GM19025 (cell line): ENCODE data around the gene SLF2.
A peak's percentile ranks its signal among the peaks of the same experiment; 100 is the strongest.

ENCODE experiments used
- ATAC-seq: cut with Tn5 transposase; IDR thresholded peaks from one replicate; pipeline ENCODE4 v1.9.1; 2021; ENCODE audit warnings: mild to moderate bottlenecking, low read depth, moderate library complexity; ENCODE audit not compliant: unreplicated experiment

Gene SLF2

DNA sequence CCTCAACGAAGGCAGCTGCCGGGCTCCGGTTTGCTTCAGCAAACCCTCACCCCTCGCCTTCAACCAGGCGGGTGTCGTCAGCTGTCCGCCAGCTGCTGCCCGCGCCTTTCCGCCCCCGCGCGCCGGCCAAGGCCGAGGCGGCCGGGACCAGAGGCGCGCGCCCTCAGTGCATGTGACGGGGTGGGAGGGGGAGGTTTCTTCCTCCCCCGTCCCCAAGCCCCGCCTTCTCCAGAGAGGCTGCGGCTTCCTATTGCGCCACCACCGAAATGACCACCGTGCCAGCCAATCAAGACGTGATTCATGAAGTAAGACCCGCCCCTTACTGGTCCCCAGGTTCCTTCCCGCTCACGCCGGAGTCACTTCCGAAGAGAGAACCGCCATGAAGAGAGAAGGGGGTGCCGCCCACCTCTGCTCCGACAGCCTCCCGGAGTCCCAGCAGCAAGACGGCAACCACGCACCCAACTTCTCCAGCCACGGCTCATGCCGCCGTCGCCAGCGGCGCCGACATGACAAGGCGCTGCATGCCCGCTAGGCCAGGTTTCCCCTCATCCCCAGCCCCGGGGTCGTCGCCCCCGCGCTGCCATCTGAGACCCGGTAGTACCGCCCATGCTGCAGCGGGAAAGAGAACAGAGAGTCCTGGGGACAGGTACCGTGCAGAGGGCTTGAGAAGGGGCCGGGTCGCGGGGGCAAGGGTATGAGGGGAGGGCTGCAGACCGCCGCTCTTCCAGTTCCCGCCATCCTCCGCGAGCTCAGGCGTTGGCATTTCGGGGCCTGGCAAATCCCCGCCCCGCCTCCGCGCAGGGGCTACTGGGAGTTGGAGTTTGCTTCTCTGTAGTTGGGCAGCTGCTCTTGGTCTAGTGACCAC, at the start of gene SLF2:
SLF2 (plus strand) TSS at position 359 of the 865 bp plus-strand sequence; CDS start at position 507, 148 bp downstream.
- peak; percentile 95 for ATAC-seq

DNA sequence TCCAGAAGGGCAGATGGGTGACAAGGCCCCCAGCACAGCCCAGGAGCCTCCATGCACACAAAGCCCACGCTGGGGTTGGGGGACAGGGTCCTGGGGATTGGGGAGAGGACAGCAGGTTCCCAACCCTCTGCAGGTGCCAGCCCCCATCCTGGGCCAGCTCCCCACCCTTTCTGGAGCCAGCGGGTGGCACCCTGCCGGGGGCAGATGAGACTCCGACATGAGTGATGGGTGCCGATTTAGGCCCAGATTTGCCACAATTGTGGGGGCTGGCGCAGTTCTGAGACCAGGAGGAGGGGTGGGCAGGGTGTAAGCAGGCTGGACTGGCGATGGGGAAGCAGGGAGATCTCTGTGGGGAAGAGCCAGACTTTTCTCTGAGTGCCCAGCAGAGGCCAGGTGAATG, 49.3 kb upstream of the SLF2 start:
- ATAC-seq: no peak

GRCh38 chr10:100864036-100864885, 48.5 kb upstream of the SLF2 start:
- ATAC-seq: no peak

DNA sequence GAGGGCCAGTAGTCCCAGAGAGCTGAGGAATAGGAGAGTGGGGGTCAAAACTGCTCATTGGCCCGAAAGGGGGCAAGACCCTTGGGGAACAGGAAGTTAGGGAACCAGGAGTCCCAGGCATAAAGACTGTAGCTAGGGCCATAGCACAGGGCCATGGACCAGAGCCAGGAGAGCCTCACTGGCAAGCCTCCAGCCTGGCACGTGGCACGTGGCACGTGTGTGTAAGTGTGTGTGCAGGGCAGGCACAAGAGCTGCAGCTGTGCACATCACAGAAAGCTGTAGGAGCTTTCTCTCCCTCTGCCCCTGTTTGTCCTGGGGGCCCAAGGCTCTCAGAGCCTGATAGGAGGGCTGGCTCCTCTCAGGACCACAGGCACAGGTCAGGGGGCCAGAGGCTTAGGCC, 47.8 kb upstream of the SLF2 start:
- ATAC-seq: no peak

DNA sequence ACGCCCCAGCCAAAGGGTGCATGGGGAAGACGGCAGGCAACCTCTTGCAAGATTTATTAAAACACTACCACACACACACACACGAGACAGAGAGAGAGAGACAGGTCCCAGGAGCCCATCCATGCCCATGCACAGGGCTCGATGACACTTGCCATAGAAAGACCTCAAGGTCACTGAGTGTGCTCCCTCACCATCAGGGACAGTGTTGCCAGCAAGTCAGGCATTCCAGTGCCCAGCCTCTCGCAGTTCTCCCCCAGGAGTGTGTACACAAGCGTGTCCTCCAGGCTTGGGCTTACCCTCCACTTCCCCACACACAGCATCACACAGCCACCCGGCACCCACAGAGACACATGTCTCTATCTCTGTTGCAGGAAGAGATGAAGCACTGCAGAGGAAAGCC, 46.8 kb upstream of the SLF2 start:
- no peak for ATAC-seq

DNA sequence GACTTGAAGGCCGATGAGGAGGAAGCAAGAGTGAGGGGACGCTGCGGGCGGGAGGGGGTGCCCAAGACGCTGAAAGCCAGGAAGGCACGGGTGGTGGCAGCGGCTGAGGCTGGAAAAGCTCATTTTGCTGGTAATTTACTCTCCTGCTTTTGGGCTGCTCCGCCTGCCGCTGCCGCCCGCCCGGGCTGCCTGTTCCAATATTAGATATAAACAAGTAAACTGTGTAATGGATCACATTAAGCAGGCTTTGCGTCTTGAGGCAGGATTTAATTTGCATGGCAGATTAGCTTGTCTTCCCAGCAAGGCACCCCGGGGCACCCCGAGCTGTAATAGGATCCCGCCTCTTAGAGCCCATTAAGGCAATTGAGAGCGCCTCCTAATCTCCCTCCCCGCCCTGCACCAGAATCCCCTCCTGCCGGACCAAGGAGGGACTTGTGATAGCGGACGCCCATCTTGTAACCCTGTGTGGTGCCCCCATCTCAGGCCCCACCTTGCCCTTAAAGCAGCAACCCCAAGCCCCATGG, 46.1 kb upstream of the SLF2 start:
- no peak for ATAC-seq

GRCh38 chr10:100867261-100867963, 45.4 kb upstream of the SLF2 start:
- ATAC-seq: no peak

DNA sequence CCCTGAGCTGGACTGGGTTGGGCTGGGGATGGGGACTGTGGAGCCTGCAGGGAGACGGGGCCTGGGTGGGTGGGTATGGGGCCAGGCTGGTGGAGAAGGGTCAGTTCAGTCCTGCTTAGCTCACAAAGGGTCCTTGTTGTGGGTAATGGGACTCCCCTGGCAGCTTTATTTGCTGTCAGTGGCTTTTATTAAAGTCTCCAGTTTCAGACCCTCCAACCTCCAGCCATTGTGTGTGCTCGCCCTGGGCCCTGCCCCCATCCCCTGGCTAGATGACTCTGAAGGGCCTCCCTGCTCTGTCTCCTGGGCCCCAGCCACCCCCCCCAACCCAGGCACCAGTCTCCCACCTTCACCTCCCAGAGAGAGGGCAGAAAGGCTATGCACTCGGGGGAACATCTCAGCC, 44.4 kb upstream of the SLF2 start:
- no peak for ATAC-seq

GRCh38 chr10:100869399-100869798, 43.4 kb upstream of the SLF2 start:
- ATAC-seq: no peak

GRCh38 chr10:100872034-100872791, 40.5 kb upstream of the SLF2 start:
- no peak for ATAC-seq

- ATAC-seq: no peak
Measured at GRCh38 chr10:100873146-100873826, 39.5 kb upstream of the SLF2 start.

GRCh38 chr10:100873827-100874326, 38.9 kb upstream of the SLF2 start:
- no peak for ATAC-seq

DNA sequence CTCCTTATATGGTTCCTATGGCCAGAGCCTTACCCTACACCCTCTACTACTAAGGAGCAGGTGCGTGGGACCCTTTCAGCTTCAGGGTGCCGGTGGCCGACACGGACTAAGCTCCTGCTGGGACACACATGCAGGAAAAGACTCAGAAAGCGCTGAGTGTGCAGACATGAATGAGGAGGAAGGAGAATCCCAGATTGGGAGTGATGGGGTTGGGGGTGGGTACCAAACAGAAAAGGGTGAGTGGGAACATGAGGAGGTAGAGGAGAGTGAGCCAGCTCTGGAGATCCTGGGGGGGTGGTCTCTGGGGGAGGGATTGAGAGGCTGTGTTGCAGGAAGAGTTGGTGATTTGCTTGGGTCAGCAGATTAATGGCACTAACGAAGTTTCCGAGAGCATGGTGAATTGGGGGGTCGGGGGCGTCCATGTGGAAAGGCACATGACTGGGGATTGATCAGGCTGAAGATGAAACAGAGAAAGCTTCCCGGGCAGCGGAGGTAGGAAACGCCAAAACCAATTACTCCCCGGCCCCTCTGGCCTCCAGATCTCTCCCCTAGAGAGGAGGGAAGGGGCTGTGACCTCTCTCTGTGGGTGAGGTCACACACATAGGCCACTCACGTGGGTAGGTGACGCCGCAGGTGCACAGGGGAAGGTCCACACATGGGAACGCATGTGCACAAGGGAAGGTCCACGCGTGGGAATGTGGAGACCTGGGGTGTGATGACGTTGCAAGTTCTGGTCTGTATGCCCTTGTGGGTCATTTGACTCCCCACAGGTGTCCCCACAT, 37.9 kb upstream of the SLF2 start:
- no peak for ATAC-seq

- ATAC-seq: no peak
Measured at GRCh38 chr10:100875484-100876166, 37.1 kb upstream of the SLF2 start.

DNA sequence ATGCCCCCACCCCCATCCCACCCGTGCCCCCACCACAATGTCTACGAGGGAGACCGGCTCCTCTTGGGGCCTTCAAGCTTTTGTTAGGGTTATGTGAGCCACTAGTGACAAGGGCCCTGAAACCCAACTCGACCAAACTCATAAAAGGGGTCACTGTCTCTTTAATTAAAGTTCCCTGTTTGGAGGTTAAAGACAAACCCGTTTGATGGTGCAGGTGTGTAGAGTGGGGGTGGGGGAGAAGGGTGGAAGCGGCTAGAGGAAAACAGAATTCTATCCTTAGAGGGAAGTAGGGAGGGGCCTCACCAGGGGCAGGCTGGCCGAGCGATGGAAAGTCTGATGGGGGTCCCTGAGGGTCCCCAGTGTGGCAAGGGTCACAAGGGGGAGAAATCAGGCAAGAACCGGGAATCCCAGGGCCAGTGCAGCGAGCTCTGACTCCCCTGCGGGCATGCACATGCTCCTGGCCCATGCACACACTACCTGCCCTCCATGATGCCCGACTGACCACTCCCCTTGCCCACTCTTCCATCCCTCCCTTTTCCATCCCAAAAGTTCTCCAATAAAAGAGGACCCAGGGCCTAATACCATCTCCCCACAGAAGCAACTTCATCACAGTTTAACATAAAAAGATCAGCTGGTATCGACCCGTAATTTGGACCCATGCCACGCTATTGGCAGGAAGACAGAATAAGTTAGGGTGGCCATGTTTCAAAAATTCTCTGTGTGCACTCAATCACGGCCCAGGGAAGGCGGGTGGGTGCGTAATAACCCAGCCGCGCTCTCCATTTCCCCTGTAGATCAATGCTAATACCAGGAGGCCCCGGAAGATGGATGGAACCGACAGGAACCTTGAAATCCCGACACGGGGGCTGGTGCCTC, 35.9 kb upstream of the SLF2 start:
- no peak for ATAC-seq

DNA sequence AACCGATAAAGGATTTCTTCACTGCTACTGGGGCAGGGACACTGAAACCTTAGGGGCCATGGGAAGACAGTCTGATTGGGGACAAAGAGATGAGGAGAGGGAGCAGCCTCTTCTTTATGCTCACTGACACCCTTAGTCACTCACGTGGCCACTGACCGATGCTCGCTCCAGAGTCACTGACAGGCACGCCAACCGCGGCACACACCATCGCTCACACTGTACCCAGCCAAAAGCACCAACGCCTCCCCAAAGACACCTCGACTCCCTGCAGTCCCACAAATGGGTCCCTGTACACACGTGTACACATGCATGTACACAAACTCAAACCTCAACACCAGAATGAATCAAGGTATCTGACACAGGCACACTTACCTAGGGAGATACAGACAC, 35.3 kb upstream of the SLF2 start:
- no peak for ATAC-seq

- no peak for ATAC-seq
Measured at GRCh38 chr10:100878291-100878910, 34.4 kb upstream of the SLF2 start.
